Measurements from ENCODE around the gene EPN1.
"Not testable (repeated sequence)": the region's sequence is repeated elsewhere in the genome, so short reads cannot be mapped to it uniquely, and the experiment has no call there.

Gene EPN1

DNA sequence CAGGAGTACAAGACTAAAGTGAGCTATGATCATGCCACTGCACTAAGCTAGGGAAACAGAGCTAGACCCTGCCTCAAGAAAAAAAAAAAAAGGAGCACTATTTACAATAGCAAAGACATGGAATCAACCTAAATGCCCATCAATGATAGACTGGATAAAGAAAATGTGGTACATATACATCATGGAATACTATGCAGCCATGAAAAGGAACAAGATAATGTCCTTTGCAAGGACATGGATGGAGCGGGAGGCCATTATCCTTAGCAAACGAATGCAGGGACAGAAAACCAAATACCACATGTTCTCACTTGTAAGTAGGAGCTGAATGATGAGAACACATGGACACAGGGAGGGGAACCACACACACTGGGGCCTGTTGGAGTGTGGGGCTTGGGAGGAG lies 55.4 kb downstream of the EPN1 start:
- not testable (repeated sequence) for DNase-seq

DNA sequence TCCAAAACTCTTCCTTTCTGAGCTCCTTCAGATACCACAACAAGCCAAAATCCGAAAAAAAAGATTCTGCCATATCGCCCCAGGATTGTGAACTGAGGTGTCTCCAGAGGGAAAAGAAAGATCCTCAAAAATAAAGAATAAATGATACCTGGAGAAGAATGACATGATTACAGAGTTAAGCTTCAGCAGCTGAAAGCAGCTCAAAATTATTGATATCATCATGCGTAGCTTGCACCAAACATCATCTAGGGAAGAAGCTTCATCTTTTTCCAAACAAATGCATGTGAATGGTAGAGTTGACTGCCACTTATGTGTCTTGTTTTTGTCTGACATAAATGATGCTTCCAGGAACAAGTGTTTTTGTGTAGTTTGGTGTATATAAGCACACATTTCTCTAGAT lies 63.3 kb downstream of the EPN1 start, which contains the start of gene NLRP9:
TSS of gene NLRP9 (minus strand) at position 101 of the 400 bp plus-strand sequence. CDS start at position 73, 28 bp downstream.
- no peak for DNase-seq

DNA sequence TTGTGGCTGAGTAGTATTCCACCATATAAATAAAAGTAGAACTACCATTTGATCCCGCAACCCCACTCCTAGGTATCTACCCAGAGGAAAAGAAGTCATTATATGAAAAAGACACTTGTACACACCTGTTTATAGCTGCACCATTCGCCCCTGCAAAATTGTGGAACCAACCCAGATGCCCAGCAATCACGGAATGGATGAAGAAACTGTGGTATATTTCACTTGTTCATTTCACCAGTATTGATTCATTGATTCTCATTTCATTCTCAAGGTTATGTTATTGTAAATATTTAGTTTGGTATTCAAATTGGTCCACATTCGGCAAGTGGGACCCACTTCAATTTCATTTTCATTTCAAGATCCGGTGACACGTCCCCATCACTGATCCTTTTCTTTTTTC lies 75.7 kb downstream of the EPN1 start:
- no peak for DNase-seq

DNA sequence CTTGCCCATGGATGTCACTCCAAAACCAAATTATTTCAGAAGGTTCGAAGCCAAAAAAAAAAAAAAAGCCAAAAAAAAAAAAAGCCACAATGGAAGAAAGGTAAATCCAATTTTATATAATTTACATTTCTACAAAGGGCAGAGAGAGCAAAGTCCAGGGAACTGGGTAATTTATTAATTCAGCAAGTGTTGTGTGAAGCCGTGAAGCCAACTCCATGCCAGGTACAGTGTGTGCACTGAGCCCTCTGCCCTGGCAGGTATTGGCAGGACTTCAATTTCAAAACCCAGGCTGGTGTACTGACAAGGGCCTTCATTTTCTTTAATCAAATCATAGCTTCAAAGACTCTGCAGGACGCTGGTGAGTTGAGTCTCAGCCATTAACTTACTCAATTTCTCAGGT lies 78.4 kb downstream of the EPN1 start:
- no peak for DNase-seq

DNA sequence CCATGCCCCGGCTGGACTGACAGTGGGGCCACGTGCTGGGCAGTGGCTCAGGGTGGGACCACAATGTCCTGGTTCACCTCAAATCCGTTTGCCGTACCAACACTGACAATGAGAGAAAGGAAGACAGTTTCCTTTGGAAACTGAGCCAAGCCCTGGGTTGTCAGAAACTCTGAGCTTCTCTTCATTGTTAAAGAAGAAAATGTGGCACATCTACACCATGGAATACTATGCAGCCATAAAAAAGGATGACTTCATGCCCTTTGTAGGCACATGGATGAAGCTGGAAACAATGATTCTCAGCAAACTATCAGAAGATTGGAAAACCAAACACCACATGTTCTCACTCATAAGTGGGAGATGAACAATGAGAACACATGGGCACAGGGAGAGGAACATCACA lies 81.8 kb downstream of the EPN1 start:
- DNase-seq, result not testable (repeated sequence)

DNA sequence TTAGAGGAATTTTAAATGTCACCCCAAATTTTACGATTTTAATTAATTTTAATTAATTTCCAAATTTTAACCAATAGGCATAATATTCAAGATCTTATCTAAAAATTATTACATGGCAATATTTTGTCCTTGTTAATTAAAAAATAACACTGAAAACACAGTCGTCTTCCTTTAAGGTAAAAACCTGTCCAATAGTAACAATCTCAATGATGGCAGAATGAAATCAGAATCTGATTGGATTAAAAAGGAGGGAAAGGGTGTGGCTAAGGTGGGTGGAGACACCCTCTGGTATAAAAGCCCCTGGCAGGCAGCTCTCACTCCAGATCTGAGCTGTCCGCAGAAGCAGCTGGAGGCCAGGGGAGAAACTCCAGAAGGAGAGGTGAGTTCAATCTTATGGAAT lies 83.8 kb downstream of the EPN1 start, which contains the start of gene RFPL4A:
TSS of gene RFPL4A (plus strand) at position 301 of the 400 bp plus-strand sequence. CDS start 2,704 bp downstream, outside the sequence.
- not testable (repeated sequence) for DNase-seq

All from hematopoietic multipotent progenitor cell treated with erythropoietin and hydrocortisone succinate and interleukin-3 and kit ligand, for 4 days (in vitro differentiated cells).